SK-N-SH treated with all-trans-retinoic acid at 6 μM for 48 hours (cell line): ENCODE measurements around the gene MYL6.

ENCODE experiments used
- ATAC-seq: fragments of 200-7000 bp; cut with Tn5 transposase; 3 replicates; pipeline ENCODE4 v1.9.1; 2020; ENCODE audit warnings: mild to moderate bottlenecking, moderate library complexity
- ARNTL ChIP-seq: fragments of 450-650 bp; formaldehyde crosslinking; IDR thresholded peaks from 2 replicates; pipeline ENCODE4 v1.5.0; 2020; ENCODE audit warnings: low read depth, mild to moderate bottlenecking, moderate library complexity, borderline replicate concordance
- BACH2 ChIP-seq: fragments of 250-450 bp; sonication (Bioruptor Pico); IDR thresholded peaks from 2 replicates; pipeline ENCODE4 v1.9.0; 2021; ENCODE audit warnings: mild to moderate bottlenecking, borderline replicate concordance
- CREB5 ChIP-seq: fragments of 250-450 bp; sonication (Bioruptor Pico); IDR thresholded peaks from 2 replicates; pipeline ENCODE4 v1.5.1; 2020; ENCODE audit warnings: low read depth, mild to moderate bottlenecking, moderate library complexity
- CSDC2 ChIP-seq: fragments of 250-450 bp; sonication (Bioruptor Pico); IDR thresholded peaks from 2 replicates; pipeline ENCODE4 v1.5.0; 2020; ENCODE audit warnings: mild to moderate bottlenecking, moderate library complexity
- CSRNP3 ChIP-seq: fragments of 250-450 bp; sonication (Bioruptor Pico); IDR thresholded peaks from 2 replicates; pipeline ENCODE4 v1.5.1; 2021; ENCODE audit warnings: mild to moderate bottlenecking, moderate library complexity
- ESRRG ChIP-seq: fragments of 250-450 bp; sonication (Bioruptor Pico); IDR thresholded peaks from 2 replicates; pipeline ENCODE4 v1.6.1; 2021; ENCODE audit warnings: mild to moderate bottlenecking
- GLIS3 ChIP-seq: fragments of 250-450 bp; sonication (Bioruptor Pico); IDR thresholded peaks from 2 replicates; pipeline ENCODE4 v1.5.0; 2020; ENCODE audit warnings: mild to moderate bottlenecking, moderate library complexity
- ISL1 ChIP-seq: fragments of 250-450 bp; sonication (Bioruptor Pico); IDR thresholded peaks from 2 replicates; pipeline ENCODE4 v2.1.2; 2022; ENCODE audit warnings: mild to moderate bottlenecking, moderate library complexity
- OSR1 ChIP-seq: fragments of 250-450 bp; sonication (Bioruptor Pico); IDR thresholded peaks from 2 replicates; pipeline ENCODE4 v1.8.0; 2022; ENCODE audit warnings: moderate library complexity, mild to moderate bottlenecking, inconsistent platforms
- PATZ1 ChIP-seq: fragments of 250-450 bp; sonication (Bioruptor Pico); IDR thresholded peaks from 2 replicates; pipeline ENCODE4 v1.8.0; 2020; ENCODE audit warnings: mild to moderate bottlenecking, moderate library complexity, borderline replicate concordance
- POU6F1 ChIP-seq: fragments of 250-450 bp; sonication (Bioruptor Pico); IDR thresholded peaks from 2 replicates; pipeline ENCODE4 v1.8.0; 2021; ENCODE audit warnings: low read depth, mild to moderate bottlenecking, moderate library complexity, borderline replicate concordance
- PPARA ChIP-seq: fragments of 250-450 bp; sonication (Bioruptor Pico); IDR thresholded peaks from 2 replicates; pipeline ENCODE4 v1.5.0; 2020; ENCODE audit warnings: mild to moderate bottlenecking, borderline replicate concordance
- RARB ChIP-seq: fragments of 250-450 bp; sonication (Bioruptor Pico); IDR thresholded peaks from 2 replicates; pipeline ENCODE4 v1.8.0; 2021; ENCODE audit warnings: mild to moderate bottlenecking, moderate library complexity
- SNAI2 ChIP-seq: fragments of 250-450 bp; sonication (Bioruptor Pico); IDR thresholded peaks from 2 replicates; pipeline ENCODE4 v1.5.0; 2020; ENCODE audit warnings: mild to moderate bottlenecking, moderate library complexity
- TCF4 ChIP-seq: fragments of 250-450 bp; sonication (Bioruptor Pico); IDR thresholded peaks from 2 replicates; pipeline ENCODE4 v1.8.0; 2021; ENCODE audit warnings: mild to moderate bottlenecking, moderate library complexity, borderline replicate concordance
- TOX ChIP-seq: fragments of 250-450 bp; sonication (Bioruptor Pico); IDR thresholded peaks from 2 replicates; pipeline ENCODE4 v1.8.0; 2021; ENCODE audit warnings: mild to moderate bottlenecking, moderate library complexity, borderline replicate concordance
- TSHZ2 ChIP-seq: fragments of 250-450 bp; sonication (Bioruptor Pico); IDR thresholded peaks from 2 replicates; pipeline ENCODE4 v1.5.0; 2020; ENCODE audit warnings: mild to moderate bottlenecking, moderate library complexity
- ZC3H10 ChIP-seq: fragments of 250-450 bp; sonication (Bioruptor Pico); IDR thresholded peaks from 2 replicates; pipeline ENCODE4 v1.5.1; 2021; ENCODE audit warnings: mild to moderate bottlenecking, moderate library complexity
- ZFP3 ChIP-seq: fragments of 250-450 bp; sonication (Bioruptor Pico); IDR thresholded peaks from 2 replicates; pipeline ENCODE4 v1.5.0; 2020; ENCODE audit warnings: mild to moderate bottlenecking, moderate library complexity
- ZFP30 ChIP-seq: fragments of 450-650 bp; formaldehyde crosslinking; IDR thresholded peaks from 2 replicates; pipeline ENCODE4 v1.5.0; 2022; ENCODE audit warnings: mild to moderate bottlenecking, moderate library complexity
- ZNF565 ChIP-seq: fragments of 450-650 bp; formaldehyde crosslinking; conservative IDR thresholded peaks from 2 replicates; pipeline ENCODE4 v1.5.0; 2020; ENCODE audit warnings: low read depth, mild to moderate bottlenecking, moderate library complexity
- ZNF70 ChIP-seq: fragments of 450-650 bp; formaldehyde crosslinking; IDR thresholded peaks from 2 replicates; pipeline ENCODE4 v1.5.0; 2020; ENCODE audit warnings: mild to moderate bottlenecking, moderate library complexity
- ZNF8 ChIP-seq: fragments of 450-650 bp; formaldehyde crosslinking; IDR thresholded peaks from 2 replicates; pipeline ENCODE4 v1.5.0; 2020; ENCODE audit warnings: mild to moderate bottlenecking, moderate library complexity

Gene MYL6

GRCh38 chr12:56126732-56127239 is 31.4 kb upstream of the MYL6 start:
- no peak for TF ChIP-seq TOX
- TF ChIP-seq RARB (CRISPR knock-in tag): no peak
- no peak for TF ChIP-seq ZNF565
- no peak for TF ChIP-seq ESRRG (CRISPR knock-in tag)
- TF ChIP-seq ZNF70 (CRISPR knock-in tag): no peak
- TF ChIP-seq PPARA (CRISPR knock-in tag): no peak
- no peak for TF ChIP-seq GLIS3
- TF ChIP-seq CSRNP3 (CRISPR knock-in tag): no peak
- no peak for TF ChIP-seq ISL1 (CRISPR knock-in tag)
- no peak for TF ChIP-seq CSDC2 (CRISPR knock-in tag)
- ATAC-seq: no peak

- ATAC-seq: no peak
- TF ChIP-seq BACH2 (no peak), TCF4 (no peak), ZNF565 (no peak), OSR1 (CRISPR knock-in tag) (no peak), ZFP30 (CRISPR knock-in tag) (no peak), TOX (no peak), SNAI2 (CRISPR knock-in tag) (0 out of 2 replicates have a peak, but pooled peaks have one; percentile 73), ZC3H10 (CRISPR knock-in tag) (no peak), ARNTL (0 out of 2 replicates have a peak, but pooled peaks have one; percentile 75), ZNF8 (CRISPR knock-in tag) (no peak), POU6F1 (no peak)
These were observed 30.7 kb upstream of the MYL6 start for GRCh38 chr12:56127485-56127887.

GRCh38 chr12:56127888-56128669 is 30.1 kb upstream of the MYL6 start, which contains the start of gene ESYT1:
ESYT1 (plus strand) TSS chr12:56128267; CDS start chr12:56128320, 53 bp downstream.
- TF ChIP-seq PPARA (CRISPR knock-in tag): peak; percentile 94
- peak; percentile 63; the same call in 1 of the 2 replicates for TF ChIP-seq BACH2
- TF ChIP-seq ZFP30 (CRISPR knock-in tag): no peak
- 0 out of 2 replicates have a peak, but pooled peaks have one; percentile 75 for TF ChIP-seq CREB5 (CRISPR knock-in tag)
- peak; percentile 91 for ATAC-seq

GRCh38 chr12:56128670-56129205 is 29.4 kb upstream of the MYL6 start:
- ATAC-seq: peak; percentile 34
- TF ChIP-seq ZC3H10 (CRISPR knock-in tag): no peak
- TF ChIP-seq ZNF565: no peak
- no peak for TF ChIP-seq ZFP3 (CRISPR knock-in tag)
- TF ChIP-seq ZFP30 (CRISPR knock-in tag): no peak
- TF ChIP-seq GLIS3: no peak
- no peak for TF ChIP-seq SNAI2 (CRISPR knock-in tag)
- no peak for TF ChIP-seq CSDC2 (CRISPR knock-in tag)
- TF ChIP-seq TSHZ2 (CRISPR knock-in tag): no peak
- no peak for TF ChIP-seq PATZ1 (CRISPR knock-in tag)
- no peak for TF ChIP-seq POU6F1
- TF ChIP-seq ZNF70 (CRISPR knock-in tag): no peak
- no peak for TF ChIP-seq RARB (CRISPR knock-in tag)
- TF ChIP-seq OSR1 (CRISPR knock-in tag): no peak
- no peak for TF ChIP-seq PPARA (CRISPR knock-in tag)
